ENCODE data around the gene ASPRV1.

ASPRV1 gene

DNA sequence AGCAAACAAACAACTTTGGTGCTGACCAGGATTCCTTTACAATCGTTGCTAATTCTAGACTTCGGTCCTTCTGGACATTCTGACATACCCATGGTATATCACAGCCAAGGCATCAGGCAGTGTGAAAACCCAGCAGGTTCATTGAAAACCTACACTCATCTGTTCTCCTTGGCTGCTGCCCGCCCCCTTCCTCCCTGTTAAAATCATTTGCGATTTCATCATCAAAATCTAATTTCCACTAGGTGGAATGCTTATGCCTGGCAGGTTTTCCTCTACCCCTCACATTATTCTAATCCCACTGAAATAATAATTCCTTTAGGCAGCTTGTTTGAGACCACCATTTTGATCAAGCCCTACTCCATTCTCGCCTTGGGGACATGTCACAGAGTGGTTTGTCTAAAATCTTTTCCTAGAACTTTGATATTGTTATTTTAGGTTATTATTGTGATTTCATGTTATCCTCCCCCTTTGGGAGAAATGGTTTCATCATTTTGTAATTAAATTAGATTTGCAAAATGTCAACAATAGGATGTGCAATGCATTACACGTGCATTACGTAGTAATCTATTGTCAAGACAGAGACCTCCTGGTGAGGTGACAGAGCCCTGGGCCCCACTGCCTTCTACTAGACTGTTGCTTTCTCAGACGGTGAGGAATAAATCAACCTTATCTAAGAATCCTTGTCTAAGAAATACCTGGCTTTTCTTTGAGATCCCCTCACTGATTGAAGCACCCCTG is 31.0 kb upstream of the ASPRV1 start:
- in situ Hi-C loops (cut with HindIII; ENCODE audit: low pct_ligation_motif_present, low pct_unique_long_range_greater_than_20kb, low sequenced_read_pairs), result no loop called here
- DNase-seq, result no peak

DNA sequence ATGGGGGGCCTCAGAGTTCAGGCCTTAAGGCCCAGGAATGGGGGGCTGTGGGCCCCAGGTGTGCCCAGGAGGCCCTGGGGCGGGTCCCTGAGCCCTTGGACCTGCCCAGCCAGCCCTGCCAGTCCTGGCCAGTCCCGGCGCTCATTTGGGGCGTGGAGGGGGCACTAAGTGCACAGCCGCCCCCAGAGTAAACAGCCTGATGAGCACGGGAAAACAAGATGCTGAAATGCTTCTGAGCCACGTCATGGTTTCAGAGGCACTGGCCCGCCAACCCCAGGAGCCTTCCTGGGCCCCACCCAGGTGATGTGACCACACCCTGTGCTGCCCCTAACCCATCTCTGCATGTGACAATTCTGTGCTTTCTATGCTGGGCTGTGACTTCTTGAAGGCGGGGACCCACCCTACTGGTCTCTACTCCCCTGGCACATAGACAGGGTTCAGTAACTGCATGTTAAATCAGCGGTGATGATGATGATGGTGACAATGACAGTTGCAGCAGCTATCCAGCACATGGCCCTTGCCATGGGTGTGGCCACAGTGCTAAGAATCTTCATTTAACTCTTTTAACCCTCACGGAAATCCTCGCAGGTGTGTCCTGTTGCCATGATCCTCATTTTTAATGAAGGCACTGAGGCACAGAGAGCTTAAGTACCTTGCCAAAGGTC is 28.1 kb upstream of the ASPRV1 start:
- DNase-seq, result no peak
- in situ Hi-C loops (cut with HindIII; ENCODE audit: low pct_ligation_motif_present, low pct_unique_long_range_greater_than_20kb, low sequenced_read_pairs), result no loop called here

DNA sequence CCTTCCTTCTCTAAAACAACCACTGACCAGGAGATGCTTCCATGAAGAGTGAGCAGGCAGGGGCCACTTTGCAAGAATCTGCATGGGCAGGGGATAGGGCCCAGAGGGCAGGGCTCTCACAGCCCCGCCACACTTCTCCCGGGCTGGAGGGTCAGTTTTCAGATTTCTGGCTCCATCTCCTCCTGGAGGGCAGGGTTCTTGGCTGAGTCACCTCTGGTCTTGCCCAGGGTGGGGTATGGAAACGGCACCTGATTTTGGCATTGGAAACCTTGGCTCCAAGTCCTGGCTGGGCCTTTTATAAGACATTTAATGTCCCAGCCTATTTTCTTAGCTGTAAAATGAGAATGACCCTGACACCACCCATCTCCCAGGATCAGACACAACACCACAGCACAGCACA is 27.6 kb upstream of the ASPRV1 start:
- in situ Hi-C loops (cut with HindIII; ENCODE audit: low pct_ligation_motif_present, low pct_unique_long_range_greater_than_20kb, low sequenced_read_pairs), result no loop called here
- DNase-seq, result no peak

DNA sequence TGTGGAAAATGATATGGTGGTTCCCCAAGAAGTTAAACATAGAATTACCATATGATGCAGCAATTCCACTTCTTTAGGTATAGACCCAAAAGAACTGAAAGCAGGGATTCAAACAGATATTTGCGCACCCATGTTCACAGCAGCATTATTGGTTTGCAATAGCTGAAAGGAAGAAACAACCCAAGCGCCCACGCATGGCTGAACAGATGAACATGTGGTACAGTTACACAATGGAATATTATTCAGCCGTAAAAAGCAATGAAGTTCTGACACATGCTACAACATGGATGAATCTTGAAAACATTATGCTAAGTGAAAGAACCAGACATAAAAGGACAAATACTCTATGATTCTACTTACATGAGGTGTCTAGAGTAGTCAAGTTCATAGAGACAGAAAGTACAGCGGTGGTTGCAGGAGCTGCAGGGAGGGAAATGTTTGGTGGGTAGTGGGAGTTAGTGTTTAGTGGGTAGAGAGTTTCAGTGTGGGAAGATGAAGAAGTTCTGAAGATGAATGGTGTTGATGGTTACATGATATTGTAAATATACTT is 26.7 kb upstream of the ASPRV1 start:
- in situ Hi-C loops (cut with HindIII; ENCODE audit: low pct_ligation_motif_present, low pct_unique_long_range_greater_than_20kb, low sequenced_read_pairs), result no loop called here
- DNase-seq, result no peak

DNA sequence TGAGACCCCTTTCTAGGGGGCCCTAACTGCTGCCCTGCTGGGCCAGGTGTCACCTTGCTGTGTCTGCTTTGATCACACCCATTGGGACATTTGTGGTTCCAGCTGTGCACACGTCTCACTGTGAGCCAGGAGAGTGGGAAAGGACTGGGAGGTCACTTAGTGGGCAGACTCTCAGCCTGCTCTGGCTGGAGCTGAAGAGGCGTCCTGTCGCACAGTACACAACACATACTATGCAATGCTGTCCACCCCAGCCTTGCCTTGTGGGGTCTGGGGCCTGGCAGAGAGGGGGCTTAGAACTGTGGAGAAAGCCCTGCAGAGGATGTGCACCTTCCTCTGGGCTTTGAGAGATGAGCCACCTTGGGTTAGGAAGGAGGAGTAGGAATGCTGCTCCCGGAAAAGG is 25.3 kb upstream of the ASPRV1 start:
- DNase-seq, result no peak
- in situ Hi-C loops (cut with HindIII; ENCODE audit: low pct_ligation_motif_present, low pct_unique_long_range_greater_than_20kb, low sequenced_read_pairs), result no loop called here

DNA sequence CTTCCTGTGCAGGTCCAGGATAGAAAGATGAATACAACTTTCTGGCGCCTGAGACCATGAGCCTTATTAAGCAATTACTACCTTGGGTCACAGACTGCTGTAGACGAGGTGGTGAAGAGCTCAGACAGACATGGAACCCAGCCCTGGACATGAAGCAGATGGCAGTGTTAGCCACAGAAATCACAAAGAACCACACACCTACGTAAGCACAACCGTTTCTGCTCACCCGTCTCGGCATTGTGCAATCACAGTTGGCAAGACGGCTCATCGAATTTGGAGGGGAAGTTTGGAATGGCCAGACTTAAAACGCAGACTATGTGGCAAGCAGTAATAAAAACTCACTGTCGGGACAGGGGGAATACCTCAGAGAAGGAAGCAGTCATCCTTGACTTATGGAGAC is 24.3 kb upstream of the ASPRV1 start:
- in situ Hi-C loops (cut with HindIII; ENCODE audit: low pct_ligation_motif_present, low pct_unique_long_range_greater_than_20kb, low sequenced_read_pairs), result no loop called here
- DNase-seq, result no peak

DNA sequence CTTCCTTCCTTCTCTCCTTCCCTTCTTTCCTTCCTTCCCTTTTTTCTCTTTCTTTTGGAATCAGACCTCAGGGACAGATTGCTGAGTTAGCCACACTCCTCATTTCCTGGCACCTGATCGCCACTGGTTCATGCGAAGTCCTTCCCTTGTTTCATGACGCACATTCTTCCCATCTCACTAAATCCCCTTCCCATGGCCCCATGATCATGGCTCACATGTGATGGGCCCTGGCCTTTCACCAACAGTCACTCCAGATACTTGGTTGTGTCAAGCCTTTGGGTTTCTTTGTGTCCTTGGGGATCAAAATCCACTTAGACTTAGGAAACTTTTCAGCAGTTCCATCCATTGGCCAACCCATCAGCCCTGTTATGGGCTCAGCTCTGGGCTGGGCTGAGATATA is 23.8 kb upstream of the ASPRV1 start:
- in situ Hi-C loops (cut with HindIII; ENCODE audit: low pct_ligation_motif_present, low pct_unique_long_range_greater_than_20kb, low sequenced_read_pairs), result no loop called here
- DNase-seq, result no peak

DNA sequence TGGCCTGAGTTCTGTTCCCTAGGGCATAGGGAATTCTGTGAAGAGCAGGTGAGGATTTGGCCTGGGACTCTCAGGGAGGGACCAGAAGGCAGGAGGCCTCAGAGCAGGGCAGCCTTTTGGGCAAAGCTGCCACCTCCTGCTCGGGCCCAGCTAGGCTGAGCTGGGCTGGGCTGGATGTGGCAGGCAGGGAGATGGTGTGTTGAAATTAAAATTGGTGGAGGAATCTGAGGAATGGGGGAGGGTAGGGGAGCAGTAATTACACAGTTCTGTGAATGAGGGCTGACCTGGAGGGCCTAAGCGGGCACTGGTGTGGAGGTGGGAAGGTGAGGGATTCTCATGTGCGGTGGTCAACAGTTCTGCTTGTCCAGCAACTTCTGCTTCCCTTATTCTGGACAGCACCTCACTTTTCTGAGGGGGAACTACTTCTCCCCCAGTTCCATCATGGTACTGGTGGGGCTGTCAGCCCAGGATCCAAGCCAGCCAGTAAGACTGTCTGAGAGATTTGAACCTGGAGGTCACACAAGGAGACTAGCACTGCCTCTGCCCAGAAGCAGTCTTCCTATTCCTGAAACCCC is 22.0 kb upstream of the ASPRV1 start:
- in situ Hi-C loops (cut with HindIII; ENCODE audit: low pct_ligation_motif_present, low pct_unique_long_range_greater_than_20kb, low sequenced_read_pairs), result no loop called here
- no peak for DNase-seq

DNA sequence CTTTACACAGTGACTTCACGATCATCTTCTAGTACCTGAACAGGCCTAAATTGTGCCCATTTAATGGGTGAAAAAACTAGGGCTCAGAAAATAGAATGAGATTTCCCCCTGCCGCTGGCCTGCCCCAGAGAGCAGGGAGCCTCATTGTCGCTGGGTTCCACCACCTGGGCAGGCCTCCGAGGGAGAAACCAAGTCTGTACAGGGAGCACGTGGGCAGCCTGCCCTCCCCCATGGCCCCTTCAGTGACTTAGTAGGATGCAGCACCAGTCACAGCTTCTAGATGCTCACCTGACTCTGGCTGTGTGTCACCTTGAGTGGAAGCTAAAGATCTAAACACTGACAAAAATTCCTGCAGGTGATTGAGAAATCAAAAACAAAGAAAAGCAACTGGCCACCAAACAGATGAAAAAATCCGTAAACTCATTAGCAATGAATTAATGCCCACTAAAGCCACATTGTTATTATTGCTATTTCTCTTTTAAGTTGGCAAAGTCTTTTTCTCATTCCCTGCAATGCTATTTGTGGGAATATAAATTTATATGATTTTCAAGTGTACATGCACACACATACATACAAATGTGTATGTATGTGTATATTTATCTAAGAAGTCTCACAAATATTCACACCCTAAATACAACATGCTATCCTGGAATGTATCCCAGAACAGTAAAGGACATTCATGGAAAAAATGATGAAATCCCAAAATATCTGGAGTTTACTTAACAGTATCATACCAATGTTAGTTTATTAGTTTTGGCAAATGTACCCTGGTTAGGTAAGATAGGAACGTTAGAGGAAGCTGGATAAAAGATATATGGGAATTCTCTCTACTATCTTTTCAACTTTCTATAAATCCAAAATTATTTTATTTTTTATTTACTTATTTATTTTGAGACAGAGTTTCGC is 18.7 kb upstream of the ASPRV1 start:
- in situ Hi-C loops (cut with HindIII; ENCODE audit: low pct_ligation_motif_present, low pct_unique_long_range_greater_than_20kb, low sequenced_read_pairs), result no loop called here
- DNase-seq, result no peak

DNA sequence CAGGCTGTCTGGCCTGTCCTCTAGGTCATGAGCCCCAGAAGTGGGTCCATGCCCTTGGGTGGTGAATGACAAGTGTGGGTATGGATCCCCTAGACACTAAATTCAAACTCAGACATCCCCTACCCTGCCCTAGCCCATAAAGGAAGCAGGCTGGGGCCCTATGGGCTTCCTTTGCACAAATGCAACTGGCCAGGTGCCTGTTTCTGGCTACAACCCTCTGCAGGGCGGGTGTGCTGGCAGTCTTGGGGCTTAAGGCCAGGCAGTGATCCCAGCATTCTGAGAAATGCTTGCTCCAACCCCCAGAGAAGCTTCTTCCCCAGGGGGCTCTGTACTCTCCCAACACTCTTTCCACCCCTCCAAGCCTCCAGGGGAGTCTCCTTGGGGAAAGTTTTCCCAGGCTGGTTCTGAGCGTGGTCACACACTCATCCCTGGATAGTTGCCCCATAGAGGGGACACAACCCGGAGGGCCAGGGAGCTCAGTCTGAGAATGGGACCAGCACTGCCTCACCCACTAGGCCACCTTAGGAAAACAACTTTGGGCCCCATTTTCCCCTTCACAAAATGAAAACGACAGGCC is 16.6 kb upstream of the ASPRV1 start:
- DNase-seq, result no peak
- in situ Hi-C loops (cut with HindIII; ENCODE audit: low pct_ligation_motif_present, low pct_unique_long_range_greater_than_20kb, low sequenced_read_pairs), result no loop called here

DNA sequence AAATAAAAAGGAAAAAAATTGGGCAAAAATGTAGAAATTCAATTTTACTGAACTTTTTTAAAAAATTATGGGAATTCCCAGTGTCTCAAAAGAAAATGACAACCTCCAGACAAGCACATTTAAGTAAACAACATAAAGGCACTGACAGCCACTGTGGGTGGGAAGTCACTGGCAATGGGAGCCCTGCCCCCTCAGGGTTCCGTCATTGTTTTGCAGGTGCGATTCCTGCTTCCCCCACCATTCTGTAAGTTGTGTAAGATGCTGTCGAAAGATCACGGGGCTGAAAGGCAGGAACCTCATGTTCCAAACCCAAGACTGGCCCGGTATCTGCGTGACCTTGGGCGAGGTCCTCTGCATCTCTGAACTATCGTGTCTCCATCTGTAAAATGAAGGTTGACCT is 15.8 kb upstream of the ASPRV1 start:
- in situ Hi-C loops (cut with HindIII; ENCODE audit: low pct_ligation_motif_present, low pct_unique_long_range_greater_than_20kb, low sequenced_read_pairs), result no loop called here
- no peak for DNase-seq

DNA sequence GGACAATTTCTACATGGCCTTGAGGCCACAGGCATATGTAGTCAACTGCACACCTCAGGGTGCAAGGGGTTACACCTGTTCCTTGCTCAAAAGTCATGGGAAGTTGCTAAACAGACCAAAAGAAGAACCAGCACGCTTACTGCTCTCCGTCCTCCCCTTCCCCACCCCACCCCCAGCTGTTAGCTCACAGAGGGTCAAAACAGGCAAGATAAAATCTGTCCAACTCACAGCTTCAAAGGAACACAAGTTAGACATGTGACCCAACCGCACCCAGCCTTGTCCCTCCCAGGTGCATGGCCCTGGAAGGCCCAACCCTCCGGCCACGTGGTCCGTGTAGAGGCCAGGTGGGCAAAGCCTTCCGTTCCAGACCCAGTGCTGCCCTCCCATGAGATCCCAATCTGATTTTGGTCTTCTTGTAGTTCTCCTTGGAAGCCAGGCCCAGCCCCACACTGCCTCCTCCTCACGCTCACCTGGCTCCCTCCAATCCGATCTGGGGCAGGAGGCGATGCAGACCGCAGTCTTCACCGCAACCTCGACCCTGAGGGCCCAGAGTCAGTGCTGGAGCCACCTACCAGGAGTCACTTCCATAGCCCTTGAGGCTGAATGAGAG is 14.5 kb upstream of the ASPRV1 start:
- in situ Hi-C loops (cut with HindIII; ENCODE audit: low pct_ligation_motif_present, low pct_unique_long_range_greater_than_20kb, low sequenced_read_pairs), result no loop called here

DNA sequence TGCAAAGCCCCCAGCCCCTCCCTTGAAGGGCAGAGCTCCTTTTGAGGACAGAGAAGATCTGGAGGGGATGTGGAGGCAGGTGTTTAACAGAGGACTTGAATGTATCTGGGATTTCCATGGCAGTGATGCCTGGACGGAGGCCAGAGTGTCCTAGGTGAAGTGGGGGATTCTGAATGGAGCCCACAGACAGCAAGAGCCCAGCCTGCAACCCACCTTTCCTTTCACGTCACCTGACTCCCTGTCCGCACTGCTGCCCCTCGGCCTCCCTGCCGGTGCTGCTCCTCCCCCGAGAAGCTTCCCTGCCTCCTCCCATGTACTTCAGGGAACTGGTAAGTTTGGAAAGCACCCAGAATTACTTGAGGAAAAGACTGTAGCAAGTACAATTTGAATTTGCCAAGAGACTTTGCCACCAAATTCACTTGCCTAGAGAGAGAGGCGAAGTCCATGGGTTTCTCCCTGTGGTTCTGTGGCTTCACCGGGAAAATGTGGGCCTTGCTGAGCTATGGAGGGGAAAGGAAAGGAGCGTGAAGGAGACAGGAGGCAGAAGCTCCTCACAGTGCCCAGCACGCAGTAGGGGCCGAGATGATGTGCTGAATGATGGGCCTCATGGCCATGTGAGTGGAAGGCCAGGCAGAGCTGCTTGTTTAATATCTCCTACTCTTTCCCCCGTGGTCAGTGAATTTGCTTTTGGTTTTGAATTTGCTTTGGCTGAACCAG is 13.9 kb upstream of the ASPRV1 start:
- in situ Hi-C loops (cut with HindIII; ENCODE audit: low pct_ligation_motif_present, low pct_unique_long_range_greater_than_20kb, low sequenced_read_pairs), result no loop called here
- DNase-seq, result no peak

More for the DNA sequence above, 14.5 kb upstream of the ASPRV1 start:
- no peak for DNase-seq

DNA sequence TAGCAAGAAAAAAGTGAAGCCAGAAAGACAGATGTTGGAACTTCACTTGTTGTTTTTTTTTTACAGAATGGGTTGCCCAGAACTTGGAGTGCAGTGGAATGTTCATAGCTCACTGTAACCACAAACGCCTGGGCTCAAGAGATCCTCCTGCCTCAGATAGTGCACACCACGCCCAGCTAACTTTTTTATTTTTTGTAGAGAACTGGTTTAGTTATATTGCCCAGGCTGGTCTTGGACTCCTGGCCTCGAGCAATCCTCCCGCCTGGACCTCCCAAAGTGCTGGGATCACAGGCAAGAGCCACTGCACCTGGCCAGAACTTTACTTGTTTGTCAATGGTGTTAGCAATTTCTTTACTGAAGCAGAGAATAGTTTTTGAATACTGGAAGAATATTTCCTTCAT is 11.9 kb upstream of the ASPRV1 start:
- DNase-seq, result no peak
- in situ Hi-C loops (cut with HindIII; ENCODE audit: low pct_ligation_motif_present, low pct_unique_long_range_greater_than_20kb, low sequenced_read_pairs), result no loop called here

DNA sequence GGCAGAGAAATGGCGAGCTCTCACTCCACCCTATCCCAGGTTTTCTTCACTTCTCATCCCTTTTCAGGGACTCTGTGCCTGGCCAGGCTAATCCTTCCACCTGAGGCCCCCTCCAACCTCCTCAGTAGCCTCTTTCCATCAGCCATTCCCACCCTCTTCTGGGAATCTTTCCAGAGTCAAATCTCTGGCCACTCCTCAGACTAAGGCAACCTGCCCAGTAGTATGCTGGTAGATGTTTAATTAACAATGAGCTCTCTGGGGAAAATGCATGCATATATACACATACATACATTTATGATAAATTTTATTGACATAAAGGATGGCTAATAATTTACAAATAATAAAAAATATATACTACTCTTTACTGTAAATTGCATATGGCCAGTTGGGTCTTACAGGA is 11.4 kb upstream of the ASPRV1 start:
- in situ Hi-C loops (cut with HindIII; ENCODE audit: low pct_ligation_motif_present, low pct_unique_long_range_greater_than_20kb, low sequenced_read_pairs), result no loop called here

DNA sequence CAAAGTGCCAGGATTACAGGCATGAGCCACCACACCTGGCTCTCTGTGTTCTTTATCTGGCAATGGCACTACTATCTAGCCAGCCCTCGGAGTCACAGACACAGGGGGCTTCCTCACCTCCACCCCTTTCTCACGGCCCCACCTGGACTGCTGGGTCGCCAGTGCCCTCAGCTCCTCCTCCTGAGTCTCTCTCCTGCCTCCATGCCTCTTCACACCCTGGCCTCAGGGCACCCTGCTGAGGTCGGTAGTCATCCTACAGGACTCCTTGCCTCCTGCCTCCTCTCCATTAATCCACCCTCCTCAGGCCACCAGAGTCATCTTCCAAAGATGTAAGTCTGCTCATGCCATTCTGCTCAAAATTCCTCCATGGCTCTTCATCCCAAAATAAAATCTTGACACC is 8.6 kb upstream of the ASPRV1 start:
- in situ Hi-C loops (cut with HindIII; ENCODE audit: low pct_ligation_motif_present, low pct_unique_long_range_greater_than_20kb, low sequenced_read_pairs), result no loop called here
- DNase-seq, result no peak

More for the DNA sequence above, 11.4 kb upstream of the ASPRV1 start:
- DNase-seq, result no peak

DNA sequence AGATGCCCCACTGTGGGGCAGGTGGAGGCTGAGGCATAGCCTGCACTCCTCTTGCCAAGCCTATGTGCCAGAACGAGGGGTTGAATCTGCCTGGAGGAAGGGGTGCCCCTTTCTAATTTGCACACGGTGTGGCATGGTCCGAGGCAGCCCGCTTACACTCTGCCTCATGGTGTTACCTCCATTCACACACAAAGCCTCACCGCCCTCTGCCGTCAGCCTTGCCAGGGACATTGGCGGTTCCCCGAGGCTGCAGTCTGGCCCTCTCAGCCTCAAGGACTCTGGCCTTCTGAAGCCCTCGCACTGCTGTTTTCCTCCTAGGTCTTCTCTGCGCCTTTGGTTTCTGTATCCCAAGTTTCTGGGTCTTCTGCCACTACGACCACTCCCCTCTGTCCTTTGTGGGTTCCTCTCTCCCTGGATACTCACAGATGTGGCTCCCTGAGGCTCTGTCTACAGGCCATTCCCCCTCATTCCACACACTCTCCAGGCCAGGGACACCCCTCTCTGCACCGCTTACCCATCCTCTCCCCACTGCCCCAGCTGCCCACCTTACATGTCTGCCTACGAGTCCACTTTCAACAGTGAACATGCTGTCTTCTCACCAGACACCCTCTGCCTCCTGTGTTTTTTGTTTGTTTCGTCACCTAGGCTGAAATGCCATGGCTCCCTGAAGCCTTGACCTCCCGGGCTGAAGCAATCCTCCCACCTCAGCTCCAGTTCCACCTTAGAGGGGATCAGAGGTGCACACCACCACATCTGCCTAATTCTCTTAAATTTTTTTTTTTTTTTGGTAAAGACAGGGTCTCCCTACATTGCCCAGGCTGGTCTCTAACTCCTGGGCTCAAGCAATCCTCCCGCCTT is 7.9 kb upstream of the ASPRV1 start:
- no peak for DNase-seq
- in situ Hi-C loops (cut with HindIII; ENCODE audit: low pct_ligation_motif_present, low pct_unique_long_range_greater_than_20kb, low sequenced_read_pairs), result no loop called here
